Measurements from ENCODE around the gene COA6.

DNA sequence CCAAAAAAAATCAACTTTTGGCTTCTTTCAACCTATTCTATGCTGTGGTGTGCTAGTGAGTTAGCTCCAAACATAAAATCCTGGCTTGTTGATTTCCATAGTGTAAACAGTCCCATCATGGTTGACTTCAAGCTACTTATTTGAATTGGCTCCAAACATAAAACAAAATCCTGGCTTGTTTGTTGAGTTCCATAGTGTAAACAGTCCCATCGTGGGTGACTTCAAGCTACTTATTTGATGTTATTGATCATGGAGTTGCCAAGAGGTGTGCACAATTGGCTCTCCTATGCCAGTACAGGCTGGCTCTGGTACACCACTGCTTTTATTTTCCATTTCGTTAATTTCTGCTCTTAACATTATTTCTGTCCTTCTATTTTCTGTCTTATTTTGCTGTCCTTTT, 1.8 kb upstream of the COA6 start:
- TF ChIP-seq, protein P1, sequence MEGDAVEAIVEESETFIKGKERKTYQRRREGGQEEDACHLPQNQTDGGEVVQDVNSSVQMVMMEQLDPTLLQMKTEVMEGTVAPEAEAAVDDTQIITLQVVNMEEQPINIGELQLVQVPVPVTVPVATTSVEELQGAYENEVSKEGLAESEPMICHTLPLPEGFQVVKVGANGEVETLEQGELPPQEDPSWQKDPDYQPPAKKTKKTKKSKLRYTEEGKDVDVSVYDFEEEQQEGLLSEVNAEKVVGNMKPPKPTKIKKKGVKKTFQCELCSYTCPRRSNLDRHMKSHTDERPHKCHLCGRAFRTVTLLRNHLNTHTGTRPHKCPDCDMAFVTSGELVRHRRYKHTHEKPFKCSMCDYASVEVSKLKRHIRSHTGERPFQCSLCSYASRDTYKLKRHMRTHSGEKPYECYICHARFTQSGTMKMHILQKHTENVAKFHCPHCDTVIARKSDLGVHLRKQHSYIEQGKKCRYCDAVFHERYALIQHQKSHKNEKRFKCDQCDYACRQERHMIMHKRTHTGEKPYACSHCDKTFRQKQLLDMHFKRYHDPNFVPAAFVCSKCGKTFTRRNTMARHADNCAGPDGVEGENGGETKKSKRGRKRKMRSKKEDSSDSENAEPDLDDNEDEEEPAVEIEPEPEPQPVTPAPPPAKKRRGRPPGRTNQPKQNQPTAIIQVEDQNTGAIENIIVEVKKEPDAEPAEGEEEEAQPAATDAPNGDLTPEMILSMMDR (IDR thresholded peaks at IDR 0.05; ENCODE audit: control extremely low read depth in 1 of 3, insufficient read depth in 1 of 3, low read depth in 1 of 3, low read length in 3 of 3) = no peak
- TF ChIP-seq ASH2L (IDR thresholded peaks at IDR 0.05; ENCODE audit: low read length) = no peak
- TF ChIP-seq POLR2A (IDR thresholded peaks at IDR 0.05; ENCODE audit: control extremely low read depth in 1 of 2, low read depth in 2 of 2, low read length in 2 of 2) = no peak
- no peak for TF ChIP-seq ZNF274 (IDR thresholded peaks at IDR 0.05; ENCODE audit: borderline replicate concordance, extremely low read depth, low read length)
- TF ChIP-seq POLR2AphosphoS5 (IDR thresholded peaks at IDR 0.05; ENCODE audit: low read depth, low read length) = no peak
- TF ChIP-seq RFX5 (IDR thresholded peaks at IDR 0.05; ENCODE audit: borderline replicate concordance, low read depth, low read length) = no peak

Data from H1 (cell line).